Measurements from ENCODE around the gene CENATAC. TPM values are rescaled to one million over a fixed set of nuclear protein-coding genes. Genes with fewer than 3 reads are reported as not detected.

The CENATAC gene
- total RNA-seq, 1 donor from 2014 or later: 59.4 TPM

DNA sequence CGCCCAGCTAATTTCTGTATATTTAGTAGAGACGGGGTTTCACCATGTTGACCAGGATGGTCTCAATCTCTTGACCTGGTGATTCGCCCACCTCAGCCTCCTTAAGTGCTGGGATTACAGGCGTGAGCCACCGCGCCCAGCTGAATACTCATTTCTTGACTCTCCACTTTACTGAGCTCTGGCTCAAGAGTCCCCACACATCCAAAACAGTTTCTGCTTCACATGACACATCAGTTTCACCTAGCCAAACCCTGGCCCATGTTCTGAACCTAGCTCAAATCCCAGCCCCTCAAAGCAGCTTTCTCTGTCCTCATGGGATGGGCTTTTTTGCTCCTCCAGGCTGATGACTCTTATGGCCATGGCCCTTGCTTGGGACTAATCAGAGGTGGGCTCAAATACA, 49.3 kb downstream of the CENATAC start:
- intact Hi-C loops (cut with DNase I): no loop called here
- Histone ChIP-seq H3K4me3 (no peak overlapping the region), H3K4me1 (no peaks in the 10 kb centered on the region), H3K9me3 (no peaks in the 10 kb centered on the region), H3K27ac (no peak overlapping the region), H3K36me3 (peaks cover 75% of the 10 kb centered on the region), H3K27me3 (no peaks in the 10 kb centered on the region)
- ATAC-seq: no peak
- DNase-seq: no peak
- no peak for TF ChIP-seq CTCF (IDR thresholded peaks at IDR 0.05)

- no peak for DNase-seq
- Histone ChIP-seq H3K27ac (no peak overlapping the region), H3K4me1 (no peaks in the 10 kb centered on the region), H3K4me3 (no peak overlapping the region), H3K9me3 (no peaks in the 10 kb centered on the region), H3K36me3 (peaks cover 89% of the 10 kb centered on the region), H3K27me3 (no peaks in the 10 kb centered on the region)
- intact Hi-C loops (cut with DNase I): no loop called here
- no peak for ATAC-seq
- TF ChIP-seq CTCF (IDR thresholded peaks at IDR 0.05): no peak
Observed at GRCh38 chr11:119048644-119049043, 50.7 kb downstream of the CENATAC start.

DNA sequence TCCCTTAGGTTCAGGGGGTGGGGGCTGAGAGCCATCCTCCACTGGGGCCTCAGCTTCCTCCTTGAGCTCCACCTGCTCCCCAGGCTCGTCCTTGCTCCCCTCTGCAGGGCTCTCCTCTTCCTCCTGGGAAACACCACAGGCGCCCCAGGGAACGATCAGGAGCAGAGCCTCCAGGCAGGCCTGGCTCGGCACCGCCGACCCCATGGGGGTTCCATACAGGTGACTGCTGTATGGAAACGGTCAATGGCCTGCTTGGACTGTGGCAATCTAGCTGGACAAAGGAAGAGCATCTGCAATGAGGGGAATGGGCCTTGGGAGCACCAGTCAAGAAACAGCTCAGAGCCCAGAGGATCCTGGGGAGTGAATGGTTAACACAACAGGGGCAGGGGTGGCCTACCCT, 51.1 kb downstream of the CENATAC start:
- peaks cover 94% of the 10 kb centered on the region for H3K36me3 ChIP-seq

GRCh38 chr11:119051440-119052162, 53.7 kb downstream of the CENATAC start:
- no peak for DNase-seq
- no peak overlapping the region for H3K4me3 ChIP-seq
- no peak for TF ChIP-seq CTCF (IDR thresholded peaks at IDR 0.05)
- H3K4me1 ChIP-seq: peaks cover 12% of the 10 kb centered on the region
- no peaks in the 10 kb centered on the region for H3K9me3 ChIP-seq
- H3K36me3 ChIP-seq: peaks cover 88% of the 10 kb centered on the region
- intact Hi-C loops (cut with DNase I): no loop called here
- no peak for ATAC-seq
- no peaks in the 10 kb centered on the region for H3K27me3 ChIP-seq
- H3K27ac ChIP-seq: no peak overlapping the region

More for the DNA sequence above, 51.1 kb downstream of the CENATAC start:
- ATAC-seq (no peak), DNase-seq (no peak)
- Histone ChIP-seq H3K4me3 (no peak overlapping the region), H3K27ac (no peak overlapping the region), H3K9me3 (no peaks in the 10 kb centered on the region), H3K4me1 (no peaks in the 10 kb centered on the region), H3K27me3 (no peaks in the 10 kb centered on the region)
- TF ChIP-seq CTCF (IDR thresholded peaks at IDR 0.05): no peak
- intact Hi-C loops (cut with DNase I): no loop called here

GRCh38 chr11:119052163-119052814, 54.4 kb downstream of the CENATAC start:
- intact Hi-C loops (cut with DNase I): no loop called here
- no peak overlapping the region for H3K27ac ChIP-seq
- peaks cover 81% of the 10 kb centered on the region for H3K36me3 ChIP-seq
- H3K4me3 ChIP-seq: no peak overlapping the region
- TF ChIP-seq CTCF (IDR thresholded peaks at IDR 0.05): no peak
- DNase-seq: no peak
- H3K9me3 ChIP-seq: no peaks in the 10 kb centered on the region
- no peaks in the 10 kb centered on the region for H3K27me3 ChIP-seq
- no peak for ATAC-seq
- H3K4me1 ChIP-seq: peaks cover 12% of the 10 kb centered on the region
